ENCODE results near the gene RNF126.
"Not testable (repeated sequence)": the region's sequence is repeated elsewhere in the genome, so short reads cannot be mapped to it uniquely, and the experiment has no call there.

The RNF126 gene

GRCh38 chr19:622666-623065, 40.3 kb downstream of the RNF126 start:
- Histone ChIP-seq H3K4me1 (ENCODE audit: insufficient read depth, low read length) (no peaks in the 10 kb centered on the region), H3K9me3 (ENCODE audit: control insufficient read depth, insufficient read depth, low read length) (no peaks in the 10 kb centered on the region), H3K36me3 (ENCODE audit: insufficient read depth, low read length) (no peaks in the 10 kb centered on the region), H3K9ac (ENCODE audit: low read depth, low read length) (no peak overlapping the region)

- Histone ChIP-seq H3K36me3 (ENCODE audit: insufficient read depth, low read length) (no peaks in the 10 kb centered on the region), H3K9me3 (ENCODE audit: control insufficient read depth, insufficient read depth, low read length) (no peaks in the 10 kb centered on the region), H3K9ac (ENCODE audit: low read depth, low read length) (no peak overlapping the region)
Observed at GRCh38 chr19:621819-622218, 41.2 kb downstream of the RNF126 start.

GRCh38 chr19:621191-621590, 41.8 kb downstream of the RNF126 start:
- H3K36me3 ChIP-seq (ENCODE audit: insufficient read depth, low read length); H3K9me3 ChIP-seq (ENCODE audit: control insufficient read depth, insufficient read depth, low read length); H3K9ac ChIP-seq (ENCODE audit: low read depth, low read length); H3K4me1 ChIP-seq (ENCODE audit: insufficient read depth, low read length): not testable (repeated sequence)

More at GRCh38 chr19:621819-622218, 41.2 kb downstream of the RNF126 start:
- H3K4me1 ChIP-seq (ENCODE audit: insufficient read depth, low read length) = no peaks in the 10 kb centered on the region

GRCh38 chr19:620166-620862, 42.7 kb downstream of the RNF126 start:
- no peaks in the 10 kb centered on the region for H3K4me1 ChIP-seq (ENCODE audit: insufficient read depth, low read length)
- H3K36me3 ChIP-seq (ENCODE audit: insufficient read depth, low read length) = no peaks in the 10 kb centered on the region; the same call in 1 of the 2 replicates
- no peak overlapping the region for H3K9ac ChIP-seq (ENCODE audit: low read depth, low read length)
- H3K9me3 ChIP-seq (ENCODE audit: control insufficient read depth, insufficient read depth, low read length) = no peaks in the 10 kb centered on the region

GRCh38 chr19:619286-620002, 43.6 kb downstream of the RNF126 start:
- Histone ChIP-seq H3K36me3 (ENCODE audit: insufficient read depth, low read length) (peaks cover 3% of the 10 kb centered on the region; the same call in 1 of the 2 replicates), H3K4me1 (ENCODE audit: insufficient read depth, low read length) (no peaks in the 10 kb centered on the region), H3K9me3 (ENCODE audit: control insufficient read depth, insufficient read depth, low read length) (no peaks in the 10 kb centered on the region), H3K9ac (ENCODE audit: low read depth, low read length) (no peak overlapping the region)

- Histone ChIP-seq H3K9me3 (ENCODE audit: control insufficient read depth, insufficient read depth, low read length) (no peaks in the 10 kb centered on the region), H3K9ac (ENCODE audit: low read depth, low read length) (no peak overlapping the region), H3K36me3 (ENCODE audit: insufficient read depth, low read length) (peaks cover 3% of the 10 kb centered on the region; the same call in 1 of the 2 replicates), H3K4me1 (ENCODE audit: insufficient read depth, low read length) (no peaks in the 10 kb centered on the region)
Observed at GRCh38 chr19:618674-619285, 44.2 kb downstream of the RNF126 start.

- Histone ChIP-seq H3K36me3 (ENCODE audit: insufficient read depth, low read length) (peaks cover 3% of the 10 kb centered on the region; the same call in 1 of the 2 replicates), H3K9me3 (ENCODE audit: control insufficient read depth, insufficient read depth, low read length) (no peaks in the 10 kb centered on the region)
Observed at GRCh38 chr19:618247-618619, 44.8 kb downstream of the RNF126 start.

GRCh38 chr19:617551-618246, 45.3 kb downstream of the RNF126 start:
- Histone ChIP-seq H3K4me1 (ENCODE audit: insufficient read depth, low read length) (no peaks in the 10 kb centered on the region), H3K36me3 (ENCODE audit: insufficient read depth, low read length) (peaks cover 3% of the 10 kb centered on the region; the same call in 1 of the 2 replicates), H3K9me3 (ENCODE audit: control insufficient read depth, insufficient read depth, low read length) (no peaks in the 10 kb centered on the region), H3K9ac (ENCODE audit: low read depth, low read length) (no peak overlapping the region)

More at GRCh38 chr19:618247-618619, 44.8 kb downstream of the RNF126 start:
- Histone ChIP-seq H3K4me1 (ENCODE audit: insufficient read depth, low read length) (no peaks in the 10 kb centered on the region), H3K9ac (ENCODE audit: low read depth, low read length) (no peak overlapping the region)

GRCh38 chr19:616747-617526, 46.1 kb downstream of the RNF126 start:
- Histone ChIP-seq H3K36me3 (ENCODE audit: insufficient read depth, low read length) (peaks cover 3% of the 10 kb centered on the region; the same call in 1 of the 2 replicates), H3K9me3 (ENCODE audit: control insufficient read depth, insufficient read depth, low read length) (no peaks in the 10 kb centered on the region), H3K9ac (ENCODE audit: low read depth, low read length) (no peak overlapping the region), H3K4me1 (ENCODE audit: insufficient read depth, low read length) (no peaks in the 10 kb centered on the region)

GRCh38 chr19:616062-616700, 46.8 kb downstream of the RNF126 start:
- no peaks in the 10 kb centered on the region for H3K9me3 ChIP-seq (ENCODE audit: control insufficient read depth, insufficient read depth, low read length)
- H3K4me1 ChIP-seq (ENCODE audit: insufficient read depth, low read length) = 0 out of 2 replicates have a peak, but pooled peaks cover 3% of the 10 kb centered on the region
- no peak overlapping the region for H3K9ac ChIP-seq (ENCODE audit: low read depth, low read length)
- H3K36me3 ChIP-seq (ENCODE audit: insufficient read depth, low read length) = peaks cover 3% of the 10 kb centered on the region; the same call in 1 of the 2 replicates

GRCh38 chr19:615619-616018, 47.4 kb downstream of the RNF126 start:
- peaks cover 3% of the 10 kb centered on the region; the same call in 1 of the 2 replicates for H3K36me3 ChIP-seq (ENCODE audit: insufficient read depth, low read length)

GRCh38 chr19:613732-614567, 49.1 kb downstream of the RNF126 start:
- Histone ChIP-seq H3K9ac (ENCODE audit: low read depth, low read length) (no peak overlapping the region), H3K4me1 (ENCODE audit: insufficient read depth, low read length) (0 out of 2 replicates have a peak, but pooled peaks cover 8% of the 10 kb centered on the region), H3K36me3 (ENCODE audit: insufficient read depth, low read length) (peaks cover 3% of the 10 kb centered on the region; the same call in 1 of the 2 replicates), H3K9me3 (ENCODE audit: control insufficient read depth, insufficient read depth, low read length) (no peaks in the 10 kb centered on the region)

More at GRCh38 chr19:615619-616018, 47.4 kb downstream of the RNF126 start:
- Histone ChIP-seq H3K4me1 (ENCODE audit: insufficient read depth, low read length) (0 out of 2 replicates have a peak, but pooled peaks cover 8% of the 10 kb centered on the region), H3K9ac (ENCODE audit: low read depth, low read length) (no peak overlapping the region), H3K9me3 (ENCODE audit: control insufficient read depth, insufficient read depth, low read length) (no peaks in the 10 kb centered on the region)

Measured in ES-I3 (cell line).